NCI-H2196 treated with DMSO at 0.1 percent for 48 hours (cell line): Measurements from ENCODE around the gene BCO1.

Source experiments
- DNase-seq: peaks from one replicate; lab custom pipeline; 2025; ENCODE audit not compliant: unreplicated experiment; lab: John Stamatoyannopoulos, UW

The BCO1 gene

GRCh38 chr16:81231014-81231413, 7.5 kb upstream of the BCO1 start:
- no peak for DNase-seq

GRCh38 chr16:81232740-81233367, 5.6 kb upstream of the BCO1 start:
- DNase-seq: no peak

- DNase-seq: peak; percentile 54
Measured at GRCh38 chr16:81237282-81237681, 1.2 kb upstream of the BCO1 start.

- no peak for DNase-seq
Measured at GRCh38 chr16:81237942-81238295, 570 bp upstream of the BCO1 start.

- DNase-seq: no peak
Measured at GRCh38 chr16:81239367-81240121, 1.1 kb downstream of the BCO1 start.

- no peak for DNase-seq
Measured at GRCh38 chr16:81241706-81242105, 3.2 kb downstream of the BCO1 start.

GRCh38 chr16:81242977-81243618, 4.6 kb downstream of the BCO1 start:
- DNase-seq: no peak

- DNase-seq: no peak
Measured at GRCh38 chr16:81243942-81244341, 5.5 kb downstream of the BCO1 start.

GRCh38 chr16:81251871-81252270, 13.4 kb downstream of the BCO1 start:
- DNase-seq: no peak

GRCh38 chr16:81253141-81253540, 14.7 kb downstream of the BCO1 start:
- no peak for DNase-seq

GRCh38 chr16:81254922-81255526, 16.5 kb downstream of the BCO1 start:
- no peak for DNase-seq

GRCh38 chr16:81259916-81260315, 21.4 kb downstream of the BCO1 start:
- DNase-seq: no peak

GRCh38 chr16:81261049-81261648, 22.7 kb downstream of the BCO1 start:
- DNase-seq: no peak

- no peak for DNase-seq
Measured at GRCh38 chr16:81263470-81264220, 25.2 kb downstream of the BCO1 start.

GRCh38 chr16:81264386-81264785, 25.9 kb downstream of the BCO1 start:
- DNase-seq: no peak

GRCh38 chr16:81265052-81265451, 26.6 kb downstream of the BCO1 start:
- DNase-seq: no peak

- DNase-seq: no peak
Measured at GRCh38 chr16:81265658-81266451, 27.4 kb downstream of the BCO1 start.

- peak; percentile 8 for DNase-seq
Measured at GRCh38 chr16:81266680-81267095, 28.2 kb downstream of the BCO1 start.

GRCh38 chr16:81268509-81268908, 30.0 kb downstream of the BCO1 start:
- DNase-seq: no peak
